GM12878 (cell line): ENCODE measurements around the gene SRPK2. TPM values are rescaled to one million over a fixed set of nuclear protein-coding genes. Genes with fewer than 3 reads are reported as not detected.

Experiments used
- ATAC-seq: fragments of 200-7000 bp; cut with Tn5 transposase; 3 replicates; pipeline ENCODE4 v1.9.1; 2020; ENCODE audit warnings: mild to moderate bottlenecking, moderate library complexity
- BruUV-seq: library from RNA; stranded (reverse); fragments of 400-500 nt; replicated peaks from 2 replicates; lab custom pipeline; 2021; lab: Mats Ljungman, UMichigan
- CTCF ChIA-PET: fragments of 300-600 bp; sonication (Branson Sonifier 250); formaldehyde crosslinking; extraction: SDS; loops from one replicate; lab custom pipeline; 2021; ENCODE audit warnings: inconsistent platforms; lab: Yijun Ruan, JAX
- POLR2A ChIA-PET: fragments of 350-600 bp; formaldehyde crosslinking; extraction: SDS; loops from one replicate; lab custom pipeline; 2021; ENCODE audit warnings: inconsistent platforms; lab: Charles Lee
- RAD21 ChIA-PET: fragments of 300-600 bp; sonication (Branson Sonifier 250); formaldehyde crosslinking; loops from one replicate; lab custom pipeline; 2023; ENCODE audit warnings: antibody characterized with exemption; ENCODE audit not compliant: unreplicated experiment; lab: Charles Lee
- SMC1A ChIA-PET: fragments of 300-600 bp; sonication (Branson Sonifier 250); formaldehyde crosslinking; loops from one replicate; lab custom pipeline; 2023; ENCODE audit not compliant: unreplicated experiment, uncharacterized antibody; lab: Charles Lee
- DNase-seq: peaks from one replicate; pipeline ENCODE4 v3.0.0-alpha.2; 2011; ENCODE audit warnings: low read depth, low spot score
- FAIRE-seq: peaks from 3 replicates; lab custom pipeline; 2011; peaks lifted over from hg19 to GRCh38; lab: Jason Lieb, UNC
- H2AFZ ChIP-seq: 2 replicates; pipeline ENCODE4 v1.6.0; 2011; ENCODE audit warnings: low read depth, low read length, control low read depth; ENCODE audit not compliant: control insufficient read depth
- H3K27ac ChIP-seq: 2 replicates; pipeline ENCODE4 v1.5.1; 2011; ENCODE audit warnings: control low read depth; ENCODE audit not compliant: control insufficient read depth, insufficient read depth
- H3K27me3 ChIP-seq, 2 experiments: replicated peaks in 1 of 2; 2 replicates each; pipeline versions ENCODE4 v1.6.0 to v1.6.1; 2011; ENCODE audit warnings: low read length in 1 of 2; ENCODE audit not compliant: control insufficient read depth in 2 of 2, insufficient read depth in 2 of 2
- H3K36me3 ChIP-seq, 2 experiments: 2 replicates each; pipeline ENCODE4 v1.5.1; 2011; ENCODE audit warnings: low read length in 1 of 2; ENCODE audit not compliant: control insufficient read depth in 2 of 2, insufficient read depth in 2 of 2
- H3K4me1 ChIP-seq: 2 replicates; pipeline ENCODE4 v1.6.1; 2011; ENCODE audit warnings: mild to moderate bottlenecking, low read length, moderate library complexity, mixed read lengths; ENCODE audit not compliant: control insufficient read depth, insufficient read depth
- H3K4me2 ChIP-seq: 2 replicates; pipeline ENCODE4 v1.6.0; 2011; ENCODE audit warnings: control low read depth; ENCODE audit not compliant: control insufficient read depth, insufficient read depth
- H3K4me3 ChIP-seq: fragments of 200-600 bp; sonication (generic); 2 replicates; pipeline ENCODE4 v1.5.1; 2016
- H3K79me2 ChIP-seq: 2 replicates; pipeline ENCODE4 v1.6.0; 2011; ENCODE audit warnings: low read length; ENCODE audit not compliant: control insufficient read depth, insufficient read depth
- H3K9ac ChIP-seq: 2 replicates; pipeline ENCODE4 v1.8.0; 2011; ENCODE audit warnings: low read length, control low read depth, mixed read lengths; ENCODE audit not compliant: control insufficient read depth, insufficient read depth
- H3K9me3 ChIP-seq: replicated peaks from 3 replicates; pipeline ENCODE4 v1.5.1; 2011; ENCODE audit warnings: mild to moderate bottlenecking, low read length; ENCODE audit not compliant: control insufficient read depth, insufficient read depth
- H4K20me1 ChIP-seq: 2 replicates; pipeline ENCODE4 v1.6.0; 2011; ENCODE audit not compliant: control insufficient read depth, insufficient read depth
- EED ChIP-seq: sonication (generic); IDR thresholded peaks from 2 replicates; pipeline ENCODE4 v1.6.1; 2016; ENCODE audit warnings: antibody characterized with exemption, low read depth
- FOXK2 ChIP-seq: fragments of 450-650 bp; IDR thresholded peaks from 2 replicates; pipeline ENCODE4 v1.6.1; 2017; ENCODE audit warnings: mild to moderate bottlenecking, moderate library complexity
- HSF1 ChIP-seq: fragments of 150-350 bp; IDR thresholded peaks from 2 replicates; pipeline ENCODE4 v1.6.1; 2014; ENCODE audit warnings: mild to moderate bottlenecking, low read depth, low read length
- IRF3 ChIP-seq: fragments of 450-650 bp; IDR thresholded peaks from 2 replicates; pipeline ENCODE4 v1.6.1; 2014; ENCODE audit warnings: mild to moderate bottlenecking
- JUNB ChIP-seq: IDR thresholded peaks from 2 replicates; pipeline ENCODE4 v1.6.1; 2016; ENCODE audit warnings: antibody characterized with exemption, mild to moderate bottlenecking
- NFYA ChIP-seq: IDR thresholded peaks from 2 replicates; pipeline ENCODE4 v1.6.1; 2011; ENCODE audit warnings: low read depth, mild to moderate bottlenecking, low read length, improper control_type of control experiment, borderline replicate concordance
- NFYB ChIP-seq: IDR thresholded peaks from 2 replicates; pipeline ENCODE4 v1.6.1; 2011; ENCODE audit warnings: low read depth, mild to moderate bottlenecking, low read length, improper control_type of control experiment, moderate library complexity; ENCODE audit not compliant: insufficient read depth
- PAX8 ChIP-seq: fragments of 450-650 bp; IDR thresholded peaks from 2 replicates; pipeline ENCODE4 v1.6.1; 2017; ENCODE audit warnings: mild to moderate bottlenecking, moderate library complexity
- STAT1 ChIP-seq: fragments of 450-650 bp; conservative IDR thresholded peaks from 2 replicates; pipeline ENCODE4 v1.6.1; 2014; ENCODE audit warnings: antibody characterized with exemption, mild to moderate bottlenecking
- TBL1XR1 ChIP-seq: IDR thresholded peaks from 2 replicates; pipeline ENCODE4 v1.6.1; 2012; ENCODE audit warnings: low read depth, low read length, improper control_type of control experiment
- USF1 ChIP-seq: IDR thresholded peaks from 2 replicates; pipeline ENCODE4 v1.6.1; 2011; ENCODE audit warnings: borderline replicate concordance, low read depth, mild to moderate bottlenecking, moderate library complexity, mixed read lengths, low read length; ENCODE audit not compliant: insufficient read depth; ENCODE audit errors: extremely low read length
- ZBED1 ChIP-seq: IDR thresholded peaks from 2 replicates; pipeline ENCODE4 v1.6.1; 2016; ENCODE audit warnings: borderline replicate concordance
- ZBTB40 ChIP-seq: fragments of 450-650 bp; IDR thresholded peaks from 2 replicates; pipeline ENCODE4 v1.6.1; 2016; ENCODE audit warnings: mild to moderate bottlenecking, moderate library complexity, borderline replicate concordance
- ZNF384 ChIP-seq: IDR thresholded peaks from 2 replicates; pipeline ENCODE4 v1.6.1; 2012; ENCODE audit warnings: low read depth, mild to moderate bottlenecking, low read length, improper control_type of control experiment, borderline replicate concordance
- WGBS: methylation state at CpG from one replicate; pipeline ENCODE4 v1.1.6; 2016; ENCODE audit warnings: low lambda C conversion rate; ENCODE audit not compliant: insufficient replicate concordance, insufficient coverage; ENCODE audit errors: missing lambda C conversion rate; 5-methylcytosine and 5-hydroxymethylcytosine counted together
- in situ Hi-C: fragments of 300-500 bp; cut with MboI; formaldehyde crosslinking; loops from 9 replicates; pipeline ENCODE4 v1.14.3; 2018; ENCODE audit warnings: mixed read lengths
- intact Hi-C: fragments of 100-400 bp; cut with micrococcal nuclease; formaldehyde crosslinking; loops from one replicate; pipeline ENCODE4 v1.14.2; 2022; ENCODE audit not compliant: unreplicated experiment
- polyA plus RNA-seq, 11 experiments: library from polyadenylated mRNA; depleted of rRNA in 4 of 11; unstranded in 6 of 11; stranded (reverse) in 5 of 11; fragments of >200 nt; fragmentation: Nextera tagmentation in 4 of 11; fragmentation: Illumina TruSeq in 1 of 11; extraction: Ambion mirVana in 4 of 11; extraction: Trizol in 1 of 11; gene quantifications; 1 replicate in 1 of 11; 2 replicates in 10 of 11; pipeline versions ENCODE4 v1.2.1 to v1.2.3, GENCODE V29; 2011 to 2016; ENCODE audit warnings: inconsistent platforms in 2 of 11, missing spikeins in 2 of 11, low read depth in 1 of 11
- total RNA-seq, 4 experiments: library from RNA; depleted of rRNA in 3 of 4; stranded (reverse); fragments of >200 nt in 3 of 4; fragmentation: Illumina TruSeq in 1 of 4; extraction: Trizol in 1 of 4; gene quantifications; 2 replicates each; pipeline versions ENCODE4 v1.2.1 to v1.2.3, GENCODE V29; 2013 to 2021

SRPK2 gene
- total and polyA plus RNA-seq, 10 of the 15 experiments (the other 5 are each of a cell fraction or from before 2014, with no cell fraction given) = 13.2 to 32.8 (median 24.5) TPM

GRCh38 chr7:105297309-105297708, 91.4 kb downstream of the SRPK2 start:
- H3K27me3 ChIP-seq = no peaks in the 10 kb centered on the region
- H3K9ac ChIP-seq = no peak overlapping the region
- no peaks in the 10 kb centered on the region for H3K9me3 ChIP-seq
- H3K79me2 ChIP-seq = peaks cover 14% of the 10 kb centered on the region
- peaks cover 15% of the 10 kb centered on the region for H3K4me1 ChIP-seq
- intact Hi-C loops (no loop called here), in situ Hi-C loops (no loop called here)
- CTCF ChIA-PET = interaction anchor here (1.2 to 4.3 kb wide), 5 partner anchors 11 to 257 kb away, joined by 3 to 20 read pairs (median 4); no protein-coding TSS in a partner anchor
- H3K4me2 ChIP-seq = no peak overlapping the region
- FAIRE-seq (no peak), DNase-seq (no peak), ATAC-seq (no peak)
- SMC1A ChIA-PET = interaction anchor here (0.9 to 4.2 kb wide), 15 partner anchors 11 to 154 kb away, joined by 3 to 25 read pairs (median 5); no protein-coding TSS in a partner anchor
- H3K4me3 ChIP-seq = no peak overlapping the region
- WGBS = 99% methylated on average over 5 of the region's 5 CpGs
- RAD21 ChIA-PET = interaction anchor here (0.7 to 3.9 kb wide), 11 partner anchors 11 to 316 kb away, joined by 3 to 29 read pairs (median 4); no protein-coding TSS in a partner anchor
- no TSS peak for BruUV-seq
- H3K27ac ChIP-seq = no peak overlapping the region
- H4K20me1 ChIP-seq = no peaks in the 10 kb centered on the region
- POLR2A ChIA-PET = interaction anchor here (0.6 to 1.8 kb wide), 8 partner anchors 9 to 151 kb away, joined by 3 to 7 read pairs (median 4); no protein-coding TSS in a partner anchor
- H2AFZ ChIP-seq = no peak overlapping the region
- H3K36me3 ChIP-seq = no peaks in the 10 kb centered on the region; a peak in 1 of 4 replicates
- no peak for TF ChIP-seq FOXK2
- TF ChIP-seq NFYA = no peak
- no peak for TF ChIP-seq TBL1XR1
- no peak for TF ChIP-seq ZNF384
- TF ChIP-seq IRF3 = no peak
- no peak for TF ChIP-seq PAX8
- TF ChIP-seq EED = no peak
- TF ChIP-seq NFYB = no peak
- no peak for TF ChIP-seq STAT1
- no peak for TF ChIP-seq HSF1
- no peak for TF ChIP-seq ZBED1
- TF ChIP-seq JUNB = no peak
- TF ChIP-seq ZBTB40 = no peak
- TF ChIP-seq USF1 = no peak
